Neutrophil (primary cell): Measurements from ENCODE around the gene SH3D19.
A peak's percentile ranks its signal among the peaks of the same experiment; 100 is the strongest.

ENCODE experiments used
- H3K27ac ChIP-seq: fragments of 200-600 bp; sonication (generic); 2 replicates; pipeline ENCODE4 v1.5.1; 2016; ENCODE audit warnings: mild to moderate bottlenecking, moderate library complexity
- H3K27me3 ChIP-seq: fragments of 200-600 bp; sonication (generic); 2 replicates; pipeline ENCODE4 v1.6.0; 2016; ENCODE audit warnings: mild to moderate bottlenecking
- H3K36me3 ChIP-seq: fragments of 200-600 bp; sonication (generic); 2 replicates; pipeline ENCODE4 v1.5.1; 2017
- H3K4me1 ChIP-seq, 2 experiments: fragments of 200-600 bp in 1 of 2; sonication (generic) in 1 of 2; 1 replicate in 1 of 2; 2 replicates in 1 of 2; pipeline versions ENCODE4 v1.5.1 to v1.6.1; 2013 to 2016; ENCODE audit warnings: low read depth in 1 of 2, low read length in 1 of 2, mild to moderate bottlenecking in 1 of 2, moderate library complexity in 1 of 2; ENCODE audit not compliant: control insufficient read depth in 1 of 2, insufficient read depth in 1 of 2
- H3K4me3 ChIP-seq, 2 experiments: fragments of 200-600 bp in 1 of 2; sonication (generic) in 1 of 2; 1 replicate in 1 of 2; 2 replicates in 1 of 2; pipeline ENCODE4 v1.5.1; 2013 to 2016; ENCODE audit warnings: low read depth in 1 of 2, low read length in 1 of 2, mild to moderate bottlenecking in 1 of 2, moderate library complexity in 1 of 2
- H3K9me3 ChIP-seq: fragments of 200-600 bp; sonication (generic); 2 replicates; pipeline ENCODE4 v1.5.1; 2016
- TF ChIP-seq, protein P1 (sequence below): fragments of 200-600 bp; sonication (generic); IDR thresholded peaks from 2 replicates; pipeline ENCODE4 v1.5.1; 2016; ENCODE audit warnings: antibody characterized with exemption

The SH3D19 gene, protein sequence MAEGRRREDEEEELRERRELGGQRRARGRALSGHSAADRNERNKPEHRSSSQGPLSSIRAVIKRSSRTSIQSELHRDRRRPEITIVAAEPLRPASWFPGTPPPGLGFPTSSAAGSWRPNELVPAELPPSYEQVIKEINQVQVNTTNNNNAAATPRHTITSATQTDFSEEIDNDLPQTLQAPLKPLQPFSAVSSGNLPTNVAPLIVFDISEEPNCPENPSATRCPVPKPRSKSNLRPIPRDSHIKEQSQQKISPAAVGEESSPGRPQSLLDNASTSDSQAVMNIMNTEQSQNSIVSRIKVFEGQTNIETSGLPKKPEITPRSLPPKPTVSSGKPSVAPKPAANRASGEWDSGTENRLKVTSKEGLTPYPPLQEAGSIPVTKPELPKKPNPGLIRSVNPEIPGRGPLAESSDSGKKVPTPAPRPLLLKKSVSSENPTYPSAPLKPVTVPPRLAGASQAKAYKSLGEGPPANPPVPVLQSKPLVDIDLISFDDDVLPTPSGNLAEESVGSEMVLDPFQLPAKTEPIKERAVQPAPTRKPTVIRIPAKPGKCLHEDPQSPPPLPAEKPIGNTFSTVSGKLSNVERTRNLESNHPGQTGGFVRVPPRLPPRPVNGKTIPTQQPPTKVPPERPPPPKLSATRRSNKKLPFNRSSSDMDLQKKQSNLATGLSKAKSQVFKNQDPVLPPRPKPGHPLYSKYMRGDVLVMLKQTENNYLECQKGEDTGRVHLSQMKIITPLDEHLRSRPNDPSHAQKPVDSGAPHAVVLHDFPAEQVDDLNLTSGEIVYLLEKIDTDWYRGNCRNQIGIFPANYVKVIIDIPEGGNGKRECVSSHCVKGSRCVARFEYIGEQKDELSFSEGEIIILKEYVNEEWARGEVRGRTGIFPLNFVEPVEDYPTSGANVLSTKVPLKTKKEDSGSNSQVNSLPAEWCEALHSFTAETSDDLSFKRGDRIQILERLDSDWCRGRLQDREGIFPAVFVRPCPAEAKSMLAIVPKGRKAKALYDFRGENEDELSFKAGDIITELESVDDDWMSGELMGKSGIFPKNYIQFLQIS

DNA sequence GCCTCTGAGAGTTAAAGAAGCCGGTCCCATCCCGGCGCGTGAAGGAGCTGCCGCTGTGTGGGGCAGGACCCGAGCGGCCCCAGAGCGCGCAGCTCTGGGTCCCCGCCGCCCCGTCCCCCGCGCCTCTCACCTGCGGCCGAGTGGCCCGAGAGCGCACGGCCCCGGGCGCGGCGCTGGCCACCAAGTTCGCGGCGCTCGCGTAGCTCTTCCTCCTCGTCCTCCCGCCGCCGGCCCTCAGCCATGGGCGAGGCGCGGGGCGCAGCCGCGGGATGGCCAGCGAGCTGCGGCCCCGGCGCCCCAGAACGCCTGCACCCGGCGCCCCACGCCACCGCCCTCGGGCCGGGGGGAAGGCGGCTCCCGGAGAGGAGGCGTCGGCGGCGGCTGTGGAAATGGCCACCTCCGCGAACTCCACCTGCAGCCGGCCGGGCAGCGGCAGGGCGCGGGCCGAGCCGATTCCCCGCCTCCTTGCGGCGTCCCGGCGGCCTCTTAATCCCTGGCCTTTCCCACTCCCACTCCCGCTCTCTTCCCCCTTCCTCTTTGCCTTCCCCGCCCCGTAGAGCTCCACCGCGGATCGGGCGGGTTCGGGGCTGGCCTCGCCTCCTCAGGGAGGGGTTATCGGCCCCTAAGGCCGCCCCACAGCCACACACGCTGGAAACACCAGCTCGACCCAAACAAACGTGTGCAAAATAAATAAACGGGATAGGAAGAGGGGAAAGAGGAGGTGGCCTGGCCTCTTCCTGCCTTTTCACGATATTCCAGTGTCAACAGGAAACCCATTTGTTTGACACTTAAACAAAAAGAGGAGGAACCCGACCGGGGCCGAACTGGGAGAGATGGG, at the start of gene SH3D19:
Gene SH3D19, minus strand, starts transcription at position 495 of the 838 bp plus-strand sequence. Its CDS starts 253 bp downstream, at position 242.
- peak within 1 kb of the TSS in 1 of 2 experiments; percentile 32 for H3K4me3 ChIP-seq

DNA sequence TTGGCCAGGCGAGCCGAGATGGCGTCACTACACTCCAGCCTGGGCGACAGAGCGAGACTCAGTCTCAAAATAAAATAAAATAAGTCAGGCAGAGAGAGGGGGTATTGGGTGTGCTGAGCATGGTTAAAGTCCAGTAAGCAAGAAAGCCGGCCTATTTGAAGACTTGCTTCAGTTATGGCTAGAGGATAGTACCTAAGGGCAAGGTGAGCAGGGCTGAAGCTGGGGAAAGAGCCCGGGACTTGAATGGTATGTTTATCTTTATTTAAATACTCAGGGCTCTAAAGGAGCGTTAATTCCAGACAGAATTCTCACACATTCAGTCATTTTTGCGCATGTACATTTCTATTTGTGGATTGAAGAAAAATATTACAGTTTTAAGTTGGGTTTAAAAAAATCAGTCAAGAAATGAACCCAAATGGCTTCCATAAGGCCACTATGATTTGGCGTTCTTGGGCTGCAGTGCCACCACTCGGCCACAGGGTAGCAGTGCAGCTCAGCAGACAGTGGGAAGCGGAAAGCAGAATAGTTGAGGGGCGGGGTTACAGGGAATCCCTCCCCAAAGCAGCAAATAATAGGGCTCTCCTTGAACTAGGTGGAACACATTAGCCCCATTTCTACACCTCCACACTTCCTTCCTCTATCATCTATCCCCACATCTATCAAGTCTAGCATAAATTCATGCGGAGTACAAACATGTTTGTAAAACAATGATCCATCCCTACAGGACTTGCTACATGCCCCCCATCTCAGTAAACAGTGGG, 37.2 kb upstream of the SH3D19 start:
- Histone ChIP-seq H3K27ac (no peak overlapping the region), H3K36me3 (no peaks in the 10 kb centered on the region), H3K27me3 (peaks cover 8% of the 10 kb centered on the region), H3K4me1 (no peaks in the 10 kb centered on the region), H3K9me3 (no peaks in the 10 kb centered on the region), H3K4me3 (no peak overlapping the region)
- TF ChIP-seq, protein P1, sequence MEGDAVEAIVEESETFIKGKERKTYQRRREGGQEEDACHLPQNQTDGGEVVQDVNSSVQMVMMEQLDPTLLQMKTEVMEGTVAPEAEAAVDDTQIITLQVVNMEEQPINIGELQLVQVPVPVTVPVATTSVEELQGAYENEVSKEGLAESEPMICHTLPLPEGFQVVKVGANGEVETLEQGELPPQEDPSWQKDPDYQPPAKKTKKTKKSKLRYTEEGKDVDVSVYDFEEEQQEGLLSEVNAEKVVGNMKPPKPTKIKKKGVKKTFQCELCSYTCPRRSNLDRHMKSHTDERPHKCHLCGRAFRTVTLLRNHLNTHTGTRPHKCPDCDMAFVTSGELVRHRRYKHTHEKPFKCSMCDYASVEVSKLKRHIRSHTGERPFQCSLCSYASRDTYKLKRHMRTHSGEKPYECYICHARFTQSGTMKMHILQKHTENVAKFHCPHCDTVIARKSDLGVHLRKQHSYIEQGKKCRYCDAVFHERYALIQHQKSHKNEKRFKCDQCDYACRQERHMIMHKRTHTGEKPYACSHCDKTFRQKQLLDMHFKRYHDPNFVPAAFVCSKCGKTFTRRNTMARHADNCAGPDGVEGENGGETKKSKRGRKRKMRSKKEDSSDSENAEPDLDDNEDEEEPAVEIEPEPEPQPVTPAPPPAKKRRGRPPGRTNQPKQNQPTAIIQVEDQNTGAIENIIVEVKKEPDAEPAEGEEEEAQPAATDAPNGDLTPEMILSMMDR, result peak; percentile 85

More for the DNA sequence above, at the start of gene SH3D19:
- no peaks in the 10 kb centered on the region for H3K36me3 ChIP-seq
- H3K9me3 ChIP-seq, result no peaks in the 10 kb centered on the region
- TF ChIP-seq, protein P1, result no peak
- H3K4me1 ChIP-seq, result peaks cover 4 to 10% of the 10 kb centered on the region in 2 experiments
- H3K27me3 ChIP-seq, result peaks cover 86% of the 10 kb centered on the region
- no peak within 1 kb of the TSS for H3K27ac ChIP-seq

DNA sequence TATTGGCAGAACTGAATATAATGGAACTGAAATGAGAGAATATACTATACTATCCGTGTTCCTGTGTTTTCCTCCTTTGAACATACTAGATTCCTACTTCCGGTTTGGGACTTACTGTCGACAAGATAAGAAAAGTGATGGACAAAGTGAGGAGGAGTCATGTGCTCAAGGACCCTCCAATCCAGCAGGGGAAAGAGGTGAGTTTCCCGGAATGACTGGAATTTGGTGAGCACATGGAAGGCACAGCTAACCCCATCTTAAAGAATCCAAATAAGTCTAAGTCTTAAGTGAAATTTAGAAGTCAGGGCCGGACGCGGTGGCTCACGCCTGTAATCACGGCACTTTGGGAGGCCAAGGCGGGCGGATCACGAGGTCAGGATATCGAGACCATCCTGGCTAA, 36.6 kb upstream of the SH3D19 start:
- Histone ChIP-seq H3K27ac (no peak overlapping the region), H3K4me1 (no peaks in the 10 kb centered on the region), H3K27me3 (peaks cover 13% of the 10 kb centered on the region), H3K9me3 (no peaks in the 10 kb centered on the region), H3K4me3 (no peak overlapping the region), H3K36me3 (no peaks in the 10 kb centered on the region)
- TF ChIP-seq, protein P1, result no peak

DNA sequence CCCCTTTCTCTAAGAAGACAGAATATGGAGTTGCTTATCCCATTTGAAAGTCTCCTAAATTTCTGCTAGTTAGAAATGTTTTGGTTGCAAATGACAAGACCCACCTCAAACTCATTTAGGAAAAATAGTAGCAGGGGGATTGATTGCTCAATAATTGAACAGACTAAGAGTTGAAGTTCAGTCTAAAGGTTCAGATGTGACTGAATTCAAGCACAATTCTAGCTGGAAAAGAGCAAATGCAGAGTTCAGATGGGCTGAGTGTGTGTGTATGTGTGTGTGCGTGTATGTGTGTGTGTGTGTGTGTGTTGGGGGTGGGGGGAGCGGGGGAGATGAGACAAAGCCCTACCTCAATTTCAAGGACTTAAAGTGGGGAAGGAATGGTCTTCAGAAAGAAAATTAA, 35.7 kb upstream of the SH3D19 start:
- Histone ChIP-seq H3K9me3 (no peaks in the 10 kb centered on the region), H3K4me3 (no peak overlapping the region), H3K27me3 (peaks cover 16% of the 10 kb centered on the region), H3K27ac (no peak overlapping the region), H3K36me3 (no peaks in the 10 kb centered on the region), H3K4me1 (no peaks in the 10 kb centered on the region)
- TF ChIP-seq, protein P1, result no peak
